Measurements from ENCODE around the gene GCH1. TPM values are rescaled to one million over a fixed set of nuclear protein-coding genes. Genes with fewer than 3 reads are reported as not detected.
"Not testable (repeated sequence)": the region's sequence is repeated elsewhere in the genome, so short reads cannot be mapped to it uniquely, and the experiment has no call there.

The GCH1 gene
- total and polyA plus RNA-seq, 2 donors (not counting 1 experiment from before 2014, with no cell fraction given) = 1.3 to 1.5 TPM

DNA sequence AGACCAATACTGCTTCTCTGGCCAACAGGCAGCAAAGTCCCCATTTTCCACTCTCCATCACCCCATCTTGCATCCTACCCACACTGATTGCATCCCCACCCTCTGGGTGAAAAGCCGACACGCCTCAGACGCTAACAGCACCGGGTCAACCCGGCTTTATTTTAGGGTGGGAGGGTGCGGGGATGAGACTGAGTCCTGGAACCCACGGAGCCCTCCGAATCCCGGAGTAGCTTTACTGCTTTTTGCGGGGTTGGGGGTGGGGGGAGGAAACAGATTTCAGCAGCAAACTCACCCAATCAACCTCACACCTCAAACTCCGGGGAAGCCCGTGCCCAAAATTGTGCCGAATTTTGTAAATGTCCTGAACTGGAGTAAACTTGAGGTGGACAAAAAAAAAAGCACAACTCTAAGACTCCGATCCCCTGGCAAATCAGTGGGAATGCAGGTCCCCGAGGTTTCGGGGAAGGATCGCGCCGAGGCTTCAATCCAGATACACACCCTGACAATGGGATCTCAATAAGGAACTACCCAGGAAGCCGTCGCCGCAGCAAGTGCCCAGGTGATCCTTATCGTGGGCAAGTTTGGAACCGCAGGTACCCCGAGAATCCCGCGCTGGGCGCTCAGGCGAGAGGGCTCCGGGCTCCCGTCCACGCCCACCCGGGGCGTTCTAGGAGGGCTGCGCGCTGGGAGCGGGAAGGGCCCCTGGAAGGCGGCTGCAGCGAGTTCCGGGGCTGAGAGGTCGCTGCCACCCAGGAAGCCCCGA is 1.1 kb downstream of the GCH1 start:
- peaks cover 2% of the 10 kb centered on the region for H3K4me1 ChIP-seq (ENCODE audit: control insufficient read depth, extremely low read depth, insufficient read depth, low read length)
- H3K9me3 ChIP-seq (ENCODE audit: control insufficient read depth, insufficient read depth, low read depth, low read length) = no peaks in the 10 kb centered on the region
- H3K36me3 ChIP-seq (ENCODE audit: control insufficient read depth, insufficient read depth, low read length) = no peaks in the 10 kb centered on the region
- peak overlapping the region; percentile 99 for H3K4me2 ChIP-seq (ENCODE audit: extremely low read depth, insufficient read depth, low read length)
- peak overlapping the region; percentile 59 to 79 (median 72) for H3K4me3 ChIP-seq (replicated peaks in 1 of 4; ENCODE audit: control extremely low read depth in 1 of 4, insufficient read depth in 1 of 4, low read depth in 3 of 4, low read length in 4 of 4)
- H2AFZ ChIP-seq (ENCODE audit: low read length) = peak overlapping the region; percentile 70
- no peaks in the 10 kb centered on the region for H3K27me3 ChIP-seq (ENCODE audit: control insufficient read depth, insufficient read depth, low read length)
- peak overlapping the region; percentile 16 for H3K27ac ChIP-seq (ENCODE audit: insufficient read depth, low read length)
- peak overlapping the region; percentile 71 for H3K9ac ChIP-seq (ENCODE audit: insufficient read depth, low read length)
- TF ChIP-seq EZH2 (IDR thresholded peaks at IDR 0.05; ENCODE audit: low read length, missing control alignments) = peak; percentile 1
- TF ChIP-seq, protein P1, sequence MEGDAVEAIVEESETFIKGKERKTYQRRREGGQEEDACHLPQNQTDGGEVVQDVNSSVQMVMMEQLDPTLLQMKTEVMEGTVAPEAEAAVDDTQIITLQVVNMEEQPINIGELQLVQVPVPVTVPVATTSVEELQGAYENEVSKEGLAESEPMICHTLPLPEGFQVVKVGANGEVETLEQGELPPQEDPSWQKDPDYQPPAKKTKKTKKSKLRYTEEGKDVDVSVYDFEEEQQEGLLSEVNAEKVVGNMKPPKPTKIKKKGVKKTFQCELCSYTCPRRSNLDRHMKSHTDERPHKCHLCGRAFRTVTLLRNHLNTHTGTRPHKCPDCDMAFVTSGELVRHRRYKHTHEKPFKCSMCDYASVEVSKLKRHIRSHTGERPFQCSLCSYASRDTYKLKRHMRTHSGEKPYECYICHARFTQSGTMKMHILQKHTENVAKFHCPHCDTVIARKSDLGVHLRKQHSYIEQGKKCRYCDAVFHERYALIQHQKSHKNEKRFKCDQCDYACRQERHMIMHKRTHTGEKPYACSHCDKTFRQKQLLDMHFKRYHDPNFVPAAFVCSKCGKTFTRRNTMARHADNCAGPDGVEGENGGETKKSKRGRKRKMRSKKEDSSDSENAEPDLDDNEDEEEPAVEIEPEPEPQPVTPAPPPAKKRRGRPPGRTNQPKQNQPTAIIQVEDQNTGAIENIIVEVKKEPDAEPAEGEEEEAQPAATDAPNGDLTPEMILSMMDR (conservative IDR thresholded peaks at IDR 0.05 in 1 of 2, IDR thresholded peaks at IDR 0.05 in 1 of 2; ENCODE audit: low read depth in 1 of 2, low read length in 2 of 2) = no peak
- no peaks in the 10 kb centered on the region for H4K20me1 ChIP-seq (ENCODE audit: control insufficient read depth, extremely low read depth, insufficient read depth, low read length)
- no peak for DNase-seq (ENCODE audit: low read depth in 2 of 2)
- no peaks in the 10 kb centered on the region for H3K79me2 ChIP-seq (ENCODE audit: control insufficient read depth, insufficient read depth, low read length)

- H3K79me2 ChIP-seq (ENCODE audit: control insufficient read depth, insufficient read depth, low read length) = no peaks in the 10 kb centered on the region
- DNase-seq (ENCODE audit: low read depth in 2 of 2) = no peak
- no peaks in the 10 kb centered on the region for H3K27me3 ChIP-seq (ENCODE audit: control insufficient read depth, insufficient read depth, low read length)
- no peak overlapping the region for H3K9ac ChIP-seq (ENCODE audit: insufficient read depth, low read length)
- peaks cover 2% of the 10 kb centered on the region for H3K4me1 ChIP-seq (ENCODE audit: control insufficient read depth, extremely low read depth, insufficient read depth, low read length)
- no peak overlapping the region for H2AFZ ChIP-seq (ENCODE audit: low read length)
- H4K20me1 ChIP-seq (ENCODE audit: control insufficient read depth, extremely low read depth, insufficient read depth, low read length) = no peaks in the 10 kb centered on the region
- no peaks in the 10 kb centered on the region for H3K36me3 ChIP-seq (ENCODE audit: control insufficient read depth, insufficient read depth, low read length)
- TF ChIP-seq, protein P1 (conservative IDR thresholded peaks at IDR 0.05 in 1 of 2, IDR thresholded peaks at IDR 0.05 in 1 of 2; ENCODE audit: low read depth in 1 of 2, low read length in 2 of 2) = no peak
- no peak for TF ChIP-seq EZH2 (IDR thresholded peaks at IDR 0.05; ENCODE audit: low read length, missing control alignments)
- H3K27ac ChIP-seq (ENCODE audit: insufficient read depth, low read length) = no peak overlapping the region
- no peak overlapping the region for H3K4me2 ChIP-seq (ENCODE audit: extremely low read depth, insufficient read depth, low read length)
- no peak overlapping the region for H3K4me3 ChIP-seq (replicated peaks in 1 of 4; ENCODE audit: control extremely low read depth in 1 of 4, insufficient read depth in 1 of 4, low read depth in 3 of 4, low read length in 4 of 4)
- H3K9me3 ChIP-seq (ENCODE audit: control insufficient read depth, insufficient read depth, low read depth, low read length) = no peaks in the 10 kb centered on the region
Measured at GRCh38 chr14:54899573-54899972, 3.1 kb downstream of the GCH1 start.

DNA sequence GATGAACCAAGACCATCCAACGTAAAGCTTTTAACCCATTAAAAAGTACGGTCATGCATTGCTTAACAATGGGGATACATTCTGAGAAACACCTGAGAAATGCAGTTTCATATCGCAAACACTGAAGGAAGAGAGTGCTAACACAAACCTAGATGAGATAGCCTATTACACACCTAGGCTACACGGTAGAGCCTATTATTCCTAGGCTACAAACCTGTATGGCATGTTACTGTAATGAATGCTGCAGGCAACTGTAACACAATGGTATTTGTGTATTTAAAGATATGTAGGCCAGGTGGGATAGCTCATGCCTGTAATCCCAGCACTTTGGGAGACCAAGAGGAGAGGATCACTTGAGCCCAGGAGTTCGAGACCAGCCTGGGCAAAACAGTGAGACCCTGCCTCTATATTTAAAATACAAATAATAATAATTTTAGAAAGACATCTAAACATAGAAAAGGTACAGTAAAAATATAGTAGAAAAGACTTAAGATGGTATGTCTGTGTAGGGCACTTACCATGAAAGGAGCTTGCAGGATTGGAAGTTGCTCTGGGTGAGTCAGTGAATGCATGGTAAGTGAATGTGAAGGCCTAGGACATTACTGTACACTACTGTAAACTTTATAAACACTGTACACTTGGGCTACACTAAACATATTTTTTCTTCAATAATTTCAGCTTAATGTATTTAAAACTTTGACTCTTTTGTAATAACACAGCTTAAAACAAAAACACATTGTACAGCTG is 4.6 kb downstream of the GCH1 start:
- not testable (repeated sequence) for H4K20me1 ChIP-seq (ENCODE audit: control insufficient read depth, extremely low read depth, insufficient read depth, low read length); H2AFZ ChIP-seq (ENCODE audit: low read length); DNase-seq (ENCODE audit: low read depth in 2 of 2); H3K4me3 ChIP-seq (replicated peaks in 1 of 4; ENCODE audit: control extremely low read depth in 1 of 4, insufficient read depth in 1 of 4, low read depth in 3 of 4, low read length in 4 of 4); H3K36me3 ChIP-seq (ENCODE audit: control insufficient read depth, insufficient read depth, low read length); H3K9ac ChIP-seq (ENCODE audit: insufficient read depth, low read length); H3K9me3 ChIP-seq (ENCODE audit: control insufficient read depth, insufficient read depth, low read depth, low read length); H3K4me2 ChIP-seq (ENCODE audit: extremely low read depth, insufficient read depth, low read length); H3K79me2 ChIP-seq (ENCODE audit: control insufficient read depth, insufficient read depth, low read length); H3K27ac ChIP-seq (ENCODE audit: insufficient read depth, low read length); H3K4me1 ChIP-seq (ENCODE audit: control insufficient read depth, extremely low read depth, insufficient read depth, low read length); H3K27me3 ChIP-seq (ENCODE audit: control insufficient read depth, insufficient read depth, low read length)

All from fibroblast of lung (primary cell).